Right kidney (tissue), 1 donor: ENCODE measurements around the gene ANTKMT.

Experiments
- DNase-seq: peaks from one replicate; pipeline ENCODE4 v3.0.0-alpha.2; 2016

Gene ANTKMT

DNA sequence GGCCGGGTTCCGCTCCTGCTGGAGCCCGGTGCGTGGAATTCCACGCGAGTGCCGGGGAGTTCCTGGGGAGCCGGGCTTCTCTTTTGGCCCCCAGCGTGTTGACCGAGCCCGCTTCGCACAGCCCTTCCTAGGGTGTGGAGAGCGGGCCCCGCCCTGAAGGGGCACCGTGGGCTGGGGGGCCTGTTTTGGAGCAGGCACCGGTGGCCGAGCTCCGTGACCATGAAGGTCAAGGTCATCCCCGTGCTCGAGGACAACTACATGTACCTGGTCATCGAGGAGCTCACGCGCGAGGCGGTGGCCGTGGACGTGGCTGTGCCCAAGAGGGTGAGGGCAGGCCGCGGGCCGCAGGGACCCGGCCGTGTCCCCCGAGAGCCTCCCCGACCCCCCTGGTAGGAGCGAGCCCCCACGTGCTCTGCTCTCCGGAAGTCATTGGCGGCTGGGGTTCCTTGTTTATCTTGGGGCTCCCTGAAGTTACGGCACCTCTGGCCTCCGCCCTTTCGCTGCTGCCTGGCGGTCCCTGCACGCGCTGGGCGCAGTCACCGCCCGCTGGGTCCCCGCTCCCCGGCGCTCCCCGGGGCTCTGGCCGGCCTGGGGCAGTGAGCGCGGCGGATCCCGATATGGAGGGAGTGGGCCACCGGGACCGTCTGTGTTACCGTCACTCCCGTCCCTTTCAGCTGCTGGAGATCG lies 6.5 kb downstream of the ANTKMT start:
- DNase-seq, result peak; percentile 51

DNA sequence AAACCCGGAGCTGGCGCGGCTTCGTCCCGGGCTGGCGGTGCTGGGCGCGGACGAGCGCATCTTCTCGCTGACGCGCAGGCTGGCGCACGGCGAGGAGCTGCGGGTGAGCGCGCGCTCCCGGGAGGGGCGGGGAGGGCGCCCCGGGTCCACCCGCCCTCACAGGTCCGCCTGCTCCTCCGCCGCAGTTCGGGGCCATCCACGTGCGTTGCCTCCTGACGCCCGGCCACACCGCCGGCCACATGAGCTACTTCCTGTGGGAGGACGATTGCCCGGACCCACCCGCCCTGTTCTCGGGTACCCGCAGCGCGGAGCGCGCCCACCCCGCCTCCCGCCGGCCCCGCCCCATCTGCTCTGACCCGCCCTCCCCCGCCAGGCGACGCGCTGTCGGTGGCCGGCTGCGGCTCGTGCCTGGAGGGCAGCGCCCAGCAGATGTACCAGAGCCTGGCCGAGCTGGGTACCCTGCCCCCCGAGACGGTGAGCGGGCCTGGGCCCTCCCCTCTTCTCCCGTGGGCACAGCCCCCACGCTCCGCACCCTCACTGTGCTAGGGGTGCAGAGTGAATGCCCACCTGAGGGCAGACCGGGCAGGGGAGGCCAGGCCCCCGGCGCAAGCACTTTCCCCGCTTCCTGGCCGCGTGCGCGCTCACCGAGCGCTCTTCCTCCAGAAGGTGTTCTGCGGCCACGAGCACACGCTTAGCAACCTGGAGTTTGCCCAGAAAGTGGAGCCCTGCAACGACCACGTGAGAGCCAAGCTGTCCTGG lies 7.4 kb downstream of the ANTKMT start:
- peak; percentile 65 for DNase-seq

DNA sequence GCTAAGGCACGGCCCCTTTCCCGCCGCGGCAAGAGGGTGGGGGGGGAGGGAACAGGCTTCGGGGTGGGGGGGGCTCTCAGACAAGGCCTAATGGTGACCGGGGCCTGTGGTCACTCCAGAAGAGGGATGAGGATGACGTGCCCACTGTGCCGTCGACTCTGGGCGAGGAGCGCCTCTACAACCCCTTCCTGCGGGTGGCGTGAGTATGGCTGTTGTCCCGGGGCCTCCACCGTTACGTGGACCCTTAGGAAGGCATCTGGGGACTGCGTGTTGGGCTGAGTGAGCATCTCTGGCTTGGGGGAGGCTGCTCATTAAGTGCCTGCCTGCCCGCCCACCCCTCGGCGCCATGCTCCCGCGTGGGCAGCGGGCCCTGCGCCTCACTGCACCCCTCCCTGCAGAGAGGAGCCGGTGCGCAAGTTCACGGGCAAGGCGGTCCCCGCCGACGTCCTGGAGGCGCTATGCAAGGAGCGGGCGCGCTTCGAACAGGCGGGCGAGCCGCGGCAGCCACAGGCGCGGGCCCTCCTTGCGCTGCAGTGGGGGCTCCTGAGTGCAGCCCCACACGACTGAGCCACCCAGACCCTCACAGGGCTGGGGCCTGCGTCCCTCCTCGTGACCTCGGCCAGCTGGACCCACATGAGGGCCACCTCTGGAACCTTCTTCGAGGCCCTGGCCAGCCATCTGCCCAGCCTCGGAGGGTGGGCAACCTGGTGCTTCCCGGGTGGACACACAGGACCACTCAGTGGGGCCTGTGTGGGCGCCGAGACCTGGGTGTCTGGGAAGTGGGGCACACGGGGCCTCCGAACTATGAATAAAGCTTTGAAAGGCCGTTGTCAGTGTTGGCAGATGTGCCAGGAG lies 8.2 kb downstream of the ANTKMT start:
- DNase-seq, result no peak

DNA sequence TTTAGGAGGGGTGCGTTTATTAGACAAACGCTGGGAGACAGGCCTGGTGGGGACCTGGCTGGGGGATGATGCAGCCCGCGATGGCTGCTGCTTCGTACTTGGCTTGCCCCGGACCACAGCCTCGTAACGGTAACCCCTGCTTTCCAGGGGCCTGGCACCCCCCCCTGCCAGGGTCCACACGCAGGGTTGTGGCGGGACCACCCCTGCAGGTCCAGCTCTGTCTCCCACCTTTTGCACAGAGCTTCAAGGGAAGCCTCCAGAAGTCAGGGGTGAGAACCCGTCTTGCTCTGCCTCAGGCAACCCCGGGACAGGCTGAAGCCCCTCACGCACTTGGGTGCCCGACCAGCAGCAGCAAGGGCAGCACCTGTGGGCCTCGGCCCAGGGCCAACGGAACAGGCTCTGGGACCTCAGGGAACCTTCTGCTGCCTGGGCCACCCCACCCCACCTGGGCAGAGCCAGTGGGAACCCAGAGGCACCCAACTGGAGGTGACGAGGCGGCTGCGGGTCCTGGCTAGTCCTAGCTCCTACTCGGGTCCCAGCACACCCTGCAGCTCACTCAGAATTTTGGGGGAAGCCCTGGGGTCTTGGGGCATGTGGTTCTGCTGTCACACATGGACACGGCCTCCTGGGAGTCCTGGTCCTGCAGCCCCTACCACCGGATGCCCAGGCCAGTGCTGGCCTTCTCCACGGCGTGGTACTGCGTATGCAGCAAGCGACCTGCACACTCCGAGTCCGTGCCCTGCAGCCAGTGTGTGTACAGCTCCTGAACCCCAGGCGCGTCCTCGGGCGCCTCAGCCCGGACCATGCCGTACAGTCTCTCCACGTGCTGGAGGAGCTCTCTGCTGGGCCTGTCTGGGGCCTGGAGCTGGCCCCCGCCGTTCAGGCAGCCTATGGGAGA lies 9.1 kb downstream of the ANTKMT start:
- no peak for DNase-seq

DNA sequence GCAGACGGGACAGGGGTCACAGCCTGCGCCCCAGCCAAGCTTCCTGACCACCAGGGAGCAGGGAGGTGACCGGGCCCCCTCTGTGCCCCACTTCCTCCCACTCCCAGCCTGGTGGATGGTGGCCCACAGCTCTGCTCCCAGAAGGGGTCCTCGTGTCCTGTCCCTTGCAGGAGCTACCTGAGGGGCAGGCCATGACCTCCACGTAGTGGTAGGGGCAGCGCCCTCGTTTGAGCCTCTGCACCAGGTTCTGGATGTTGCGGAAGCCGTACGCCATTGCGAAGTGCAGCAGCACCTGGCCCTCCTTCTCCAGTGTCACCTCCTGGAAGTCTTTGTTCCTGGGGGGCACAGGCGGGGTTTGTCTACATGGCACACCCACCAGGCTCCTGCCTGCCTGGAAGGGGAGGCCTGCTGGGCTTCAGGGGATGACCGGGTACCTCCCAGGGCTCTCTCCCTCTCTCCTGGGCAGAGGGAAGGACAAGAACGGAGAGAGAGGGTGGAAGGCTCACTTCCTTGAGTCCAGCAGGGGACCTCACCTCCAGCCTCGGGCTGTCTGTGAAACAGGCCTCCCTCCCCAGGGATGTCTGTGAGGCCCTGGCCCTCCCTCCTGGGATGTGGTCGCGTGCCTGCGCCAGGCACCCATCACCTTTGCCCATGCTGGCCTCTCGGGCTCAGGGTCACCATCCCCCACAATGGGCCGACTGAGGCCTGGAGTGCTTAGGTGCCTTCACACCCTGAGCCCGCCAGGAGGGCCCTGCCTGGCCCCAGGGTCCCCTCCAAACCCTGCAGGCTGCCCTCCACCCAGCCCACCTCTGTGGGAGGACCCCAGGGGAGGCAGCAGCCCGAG lies 9.9 kb downstream of the ANTKMT start:
- DNase-seq, result no peak

DNA sequence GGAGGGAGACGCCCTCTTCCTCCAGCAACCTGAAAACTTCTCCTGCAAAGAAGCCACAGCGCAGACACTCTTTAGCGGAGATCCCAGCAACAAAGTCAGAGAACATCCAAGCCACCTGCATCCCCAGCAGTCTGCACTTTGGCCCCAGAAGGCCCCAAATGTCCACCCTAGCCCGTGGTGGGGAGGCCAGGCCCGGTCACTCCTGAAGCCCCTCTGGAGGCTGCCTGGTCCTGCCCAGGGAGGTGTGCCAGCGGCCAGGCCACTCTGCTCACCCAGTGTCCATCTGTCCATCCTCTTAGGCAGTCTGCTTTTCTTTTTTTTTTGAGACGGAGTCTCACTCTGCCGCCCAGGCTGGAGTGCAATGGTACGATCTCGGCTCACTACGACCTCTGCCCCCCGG lies 11.4 kb downstream of the ANTKMT start:
- no peak for DNase-seq

DNA sequence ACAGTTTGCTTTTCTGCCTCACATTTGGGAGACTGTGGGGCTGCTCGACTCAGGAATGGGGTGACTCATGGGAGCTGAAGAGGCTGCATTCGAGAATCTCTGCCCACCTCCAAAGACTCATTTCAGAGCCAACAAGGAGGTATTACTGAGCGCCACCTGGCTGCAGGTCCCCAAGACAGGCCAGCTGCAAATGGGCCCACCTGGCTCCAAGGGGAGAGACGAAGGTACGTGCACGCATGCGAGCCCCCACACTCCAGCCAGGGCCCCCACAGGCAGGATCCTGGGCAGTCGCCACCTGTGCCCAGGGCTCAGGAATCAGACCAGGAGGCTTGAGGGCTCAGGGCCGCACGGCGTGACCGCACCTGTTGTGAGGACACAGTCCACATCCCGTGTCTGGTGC lies 12.0 kb downstream of the ANTKMT start:
- DNase-seq, result no peak

DNA sequence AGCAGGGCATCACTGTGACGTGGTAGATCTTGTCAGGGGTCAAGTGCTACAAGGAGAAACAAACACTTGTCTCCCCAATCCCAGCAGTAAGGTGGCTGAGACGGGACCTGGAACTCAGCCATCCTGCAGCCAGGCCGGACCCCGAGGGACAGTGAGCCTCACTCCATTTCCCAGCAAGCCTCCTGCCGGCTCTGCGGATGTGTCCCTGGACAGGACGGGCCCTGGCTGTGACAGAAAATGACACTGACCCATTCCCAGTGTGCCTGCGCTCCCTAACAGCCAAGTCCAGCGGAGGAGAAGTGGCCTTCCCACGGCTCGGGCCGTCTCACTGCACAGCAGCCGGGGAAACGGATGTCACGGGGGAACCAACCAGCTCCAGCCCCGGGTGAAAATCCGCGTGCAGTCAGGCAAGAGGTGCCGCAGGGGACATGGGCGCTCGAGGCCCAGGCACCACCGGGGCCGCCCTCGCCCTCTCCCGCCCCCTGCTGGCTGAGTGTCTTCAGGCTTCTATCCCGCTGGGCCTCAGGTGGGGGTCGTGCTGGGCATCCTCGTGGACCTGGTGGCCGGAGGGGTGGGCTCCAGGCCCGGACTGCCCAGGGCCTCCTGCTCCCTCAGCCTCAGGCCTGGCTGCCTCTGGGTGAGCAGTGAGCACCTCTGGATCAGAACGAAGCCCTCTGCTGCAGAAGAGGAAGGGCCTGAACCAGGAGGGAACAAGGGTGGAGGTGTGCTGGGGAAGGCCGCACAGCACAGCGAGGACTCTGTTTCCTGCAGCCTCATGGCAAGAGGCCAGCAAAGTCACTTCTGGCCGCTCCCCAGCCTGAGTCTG lies 12.6 kb downstream of the ANTKMT start:
- DNase-seq, result no peak

DNA sequence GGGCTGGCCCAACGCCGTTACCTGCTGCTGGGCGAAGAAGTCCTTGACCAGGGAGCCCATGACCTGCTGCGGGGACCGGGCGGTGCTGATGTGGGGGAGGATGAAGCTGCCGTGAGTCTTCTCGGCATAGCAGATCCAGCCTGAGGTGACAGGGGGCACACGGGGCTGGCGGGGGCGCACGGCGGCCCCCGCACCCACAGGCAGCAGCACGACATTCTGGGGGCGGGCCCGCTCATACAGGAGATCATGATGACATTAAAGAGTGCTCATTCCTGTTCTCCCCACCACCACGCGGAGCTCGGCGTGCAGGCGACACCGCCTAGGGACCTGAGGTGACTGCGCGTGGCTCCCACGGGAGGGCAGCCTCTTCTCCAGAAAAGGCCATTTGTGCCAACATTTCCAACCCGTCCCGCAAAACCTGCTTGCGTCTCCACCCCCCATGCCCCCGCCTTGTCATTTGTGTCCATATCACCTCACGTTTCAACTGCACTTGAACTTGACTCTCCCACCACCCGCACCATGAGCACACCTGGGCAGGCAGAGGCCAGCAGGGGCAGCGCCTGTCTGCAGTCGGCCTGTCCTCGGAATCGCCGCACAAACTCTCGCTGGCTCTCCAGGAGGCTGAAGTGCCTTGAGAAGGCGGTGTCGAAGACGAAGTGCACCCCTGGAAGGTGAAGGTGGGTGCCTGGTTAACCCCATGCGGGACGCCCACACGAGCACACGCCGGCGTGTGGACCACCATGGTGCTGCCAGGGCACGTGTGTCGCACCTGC lies 13.4 kb downstream of the ANTKMT start:
- no peak for DNase-seq

DNA sequence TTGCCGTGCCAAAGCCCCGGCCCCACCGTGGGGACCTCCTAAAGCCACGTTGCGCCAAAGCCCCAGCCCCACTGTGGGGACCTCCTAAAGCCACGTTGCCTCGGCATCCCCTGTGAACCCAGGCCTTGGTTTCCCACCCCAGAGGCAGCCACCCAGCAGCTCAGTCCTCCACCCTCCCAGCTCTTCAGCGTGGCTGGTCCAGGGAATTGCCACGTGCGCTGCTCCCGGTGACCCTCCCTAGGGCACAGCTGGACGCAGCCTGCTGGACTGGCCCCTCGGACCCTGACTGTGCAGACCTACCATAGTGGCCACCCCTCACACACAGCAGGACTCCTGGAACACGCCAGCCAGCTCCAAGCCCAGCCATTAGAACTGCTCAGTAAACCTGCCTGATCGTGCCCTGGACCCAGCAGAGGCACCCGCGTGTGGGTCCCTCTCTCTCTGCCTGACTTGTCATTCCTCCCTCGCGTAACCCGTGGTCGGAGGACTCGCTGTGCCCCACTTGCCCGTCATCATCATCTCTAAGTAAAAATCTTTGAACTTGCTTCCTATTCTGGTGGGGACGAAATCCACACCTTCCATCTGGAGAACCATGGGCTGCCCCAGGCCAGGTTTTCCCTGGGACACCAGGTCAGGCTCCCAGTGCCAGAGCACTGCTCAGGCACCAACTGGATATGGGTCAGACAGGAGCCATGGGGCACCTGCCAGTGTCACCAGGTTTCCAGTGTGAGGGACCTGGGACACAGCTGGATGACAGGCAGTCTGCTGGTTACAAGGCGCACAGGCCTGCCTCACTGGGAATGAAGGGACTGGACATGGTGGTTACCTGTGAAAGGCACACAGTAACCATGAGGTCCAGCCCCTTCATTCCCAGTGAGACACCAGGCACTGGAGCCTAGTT lies 14.3 kb downstream of the ANTKMT start:
- no peak for DNase-seq

DNA sequence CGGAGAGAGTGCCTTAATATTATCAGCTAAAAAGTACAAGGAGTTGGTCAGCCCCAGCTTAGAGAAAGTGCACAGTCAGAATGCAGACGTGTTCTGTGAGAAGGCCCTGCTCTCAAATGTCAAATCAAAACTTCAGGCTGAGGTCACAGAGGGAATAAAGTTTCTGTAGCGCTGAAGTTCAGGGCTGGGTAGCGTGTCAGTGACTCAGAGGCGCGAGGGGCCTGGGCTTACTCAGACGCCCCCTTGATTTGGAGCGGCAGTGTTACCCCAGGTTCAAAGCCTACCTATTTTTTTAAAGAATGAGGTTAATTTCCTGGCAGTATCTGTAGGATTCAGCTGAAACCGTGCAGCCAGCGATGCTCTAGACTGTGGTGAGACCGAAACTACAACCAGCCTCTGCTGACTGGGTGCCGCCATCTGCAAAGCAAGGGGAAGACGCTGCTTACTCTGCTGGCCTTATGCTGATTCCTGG lies 15.1 kb downstream of the ANTKMT start:
- DNase-seq, result no peak

DNA sequence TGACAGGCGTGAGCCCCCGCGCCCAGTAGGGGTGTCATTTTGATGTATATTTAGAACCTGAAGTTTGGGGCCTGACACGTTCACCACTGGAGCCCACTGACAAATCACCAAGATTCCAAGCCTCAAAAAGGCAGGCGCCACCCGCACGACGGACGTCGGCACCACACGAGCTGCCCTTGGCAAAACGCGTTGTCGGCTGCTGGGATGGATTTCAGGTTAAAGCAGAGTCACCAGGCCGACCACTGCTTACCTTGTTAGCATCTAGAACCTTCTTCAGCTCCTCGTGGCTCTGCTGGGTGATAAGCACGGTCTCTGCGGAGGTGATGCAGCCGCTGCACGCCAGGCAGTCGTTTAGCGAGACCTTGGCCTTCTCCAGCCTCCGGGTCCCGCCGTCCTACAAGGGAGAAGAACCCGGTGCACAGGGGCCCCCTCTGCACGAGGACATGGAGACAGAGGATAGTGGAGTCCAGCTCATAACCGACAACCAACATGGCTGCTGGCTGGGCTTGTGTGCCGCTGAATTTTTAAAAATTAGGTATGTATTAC lies 16.1 kb downstream of the ANTKMT start:
- no peak for DNase-seq

DNA sequence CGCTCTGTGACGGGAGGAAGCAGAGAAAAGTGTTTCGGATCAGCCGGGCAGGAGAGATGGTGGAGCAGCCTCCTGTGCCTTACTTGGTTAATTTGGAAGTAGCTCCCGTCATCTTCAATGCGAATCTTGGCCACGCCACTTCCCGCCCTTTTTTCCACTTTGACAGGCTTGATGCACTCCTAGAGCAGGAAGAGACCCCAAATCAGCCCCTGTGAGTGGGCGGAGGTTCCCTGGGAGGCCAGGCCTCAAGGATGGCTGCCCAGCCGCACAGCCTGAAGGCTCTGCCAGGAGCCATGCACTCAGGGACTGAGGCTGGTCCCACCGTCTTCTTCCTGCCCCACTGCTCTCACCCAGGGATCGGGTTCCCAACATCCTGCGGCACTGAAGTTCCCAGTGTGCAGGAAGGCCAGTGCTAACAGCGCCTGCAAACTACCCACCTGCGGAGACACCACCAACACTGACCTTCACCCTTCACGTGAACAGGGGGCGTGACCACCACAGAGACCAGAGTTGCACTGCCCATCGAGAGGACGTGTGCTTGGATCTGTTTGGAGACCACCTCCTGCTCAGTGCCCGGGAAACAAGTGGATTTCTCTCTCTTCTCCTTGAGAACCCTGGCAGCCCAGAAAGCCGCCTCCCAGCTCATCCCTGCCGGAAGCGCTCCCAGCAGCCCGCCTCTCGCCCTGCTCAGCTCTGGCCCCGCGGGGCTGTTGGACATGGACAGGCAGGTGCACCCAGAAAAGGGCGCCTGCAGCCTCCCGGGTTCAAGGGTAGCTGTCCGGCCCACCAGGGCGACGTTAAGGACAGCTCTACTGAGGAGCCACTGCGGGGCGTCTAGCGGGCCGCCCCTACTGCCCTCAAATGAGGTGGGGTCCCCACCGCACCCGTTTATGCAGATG lies 18.9 kb downstream of the ANTKMT start:
- DNase-seq, result peak; percentile 46

DNA sequence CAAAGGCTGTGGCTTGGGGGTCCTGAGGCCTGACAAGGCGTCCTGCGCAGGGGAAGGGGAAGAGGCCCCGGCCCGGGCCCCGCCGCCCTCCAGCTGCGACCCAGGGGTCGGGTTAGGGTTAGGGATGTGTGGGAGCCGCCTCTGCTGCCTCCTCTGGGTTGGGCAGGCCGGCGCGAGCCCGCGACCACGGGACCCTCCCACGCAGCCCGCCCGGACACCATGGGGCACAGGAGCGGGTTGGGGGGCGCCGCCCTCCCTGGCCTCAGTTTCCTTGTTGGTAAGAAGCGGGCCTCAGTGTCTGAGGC lies 19.5 kb downstream of the ANTKMT start:
- no peak for DNase-seq

DNA sequence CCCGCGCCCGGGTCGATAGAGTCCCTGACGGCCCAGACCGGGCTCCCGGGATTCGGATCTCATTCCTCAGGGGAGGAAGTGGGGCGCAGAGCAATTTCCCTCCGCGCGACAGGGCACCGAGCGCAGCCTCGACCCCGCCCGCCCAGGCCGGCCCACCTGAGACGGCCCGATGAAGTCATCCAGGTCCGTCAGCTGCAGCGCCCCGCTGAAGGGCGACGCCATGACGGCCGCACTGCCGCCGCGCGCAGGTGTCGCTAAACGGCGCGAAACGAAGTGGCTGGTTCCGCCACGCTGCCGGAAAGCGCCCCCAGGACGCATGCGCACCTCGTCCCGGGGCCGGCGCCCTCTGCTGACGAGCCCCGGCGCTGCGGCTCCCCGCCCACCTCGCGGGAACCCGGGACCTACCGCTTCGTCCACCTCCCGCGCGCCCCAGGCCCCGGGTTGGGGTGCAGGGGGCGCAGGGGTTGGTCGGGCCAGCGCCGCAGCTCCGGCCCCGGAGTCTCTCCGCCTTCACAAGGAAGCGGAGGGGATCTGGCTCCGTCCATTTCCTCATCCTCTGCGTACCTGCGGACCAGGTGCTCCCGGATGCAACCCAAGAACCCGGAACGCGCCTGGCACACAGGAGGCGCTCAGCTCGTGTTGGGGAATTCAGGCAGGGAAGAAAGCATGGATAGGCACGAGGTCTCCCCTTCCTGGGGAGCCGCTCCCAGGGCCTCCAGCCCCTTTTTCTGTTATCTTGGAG lies 20.0 kb downstream of the ANTKMT start, which contains the start of gene CIAO3:
CIAO3 (minus strand) TSS at position 234 of the 742 bp plus-strand sequence; CDS start at position 222, 12 bp downstream.
- DNase-seq, result peak; percentile 96
